ENCODE data around the gene VMP1. TPM values are rescaled to one million over a fixed set of nuclear protein-coding genes. Genes with fewer than 3 reads are reported as not detected.
A peak's percentile ranks its signal among the peaks of the same experiment; 100 is the strongest.
"Not testable (repeated sequence)": the region's sequence is repeated elsewhere in the genome, so short reads cannot be mapped to it uniquely, and the experiment has no call there.

The VMP1 gene
- total and polyA plus RNA-seq, 2 of the 13 experiments (the other 11 are each of a cell fraction or from before 2014, with no cell fraction given) = 186 to 271 TPM

- TF ChIP-seq ZNF800 (CRISPR knock-in tag; IDR thresholded peaks at IDR 0.05) = 0 out of 2 replicates have a peak, but pooled peaks have one; percentile 12
- TF ChIP-seq ZNF318 (CRISPR knock-in tag; IDR thresholded peaks at IDR 0.05) = 0 out of 2 replicates have a peak, but pooled peaks have one; percentile 13
- TF ChIP-seq ZC3H4 (CRISPR knock-in tag; IDR thresholded peaks at IDR 0.05; ENCODE audit: borderline replicate concordance) = peak; percentile 16; the same call in 1 of the 2 replicates
- peak; percentile 48; the same call in 1 of the 2 replicates for TF ChIP-seq KDM5B (CRISPR knock-in tag; IDR thresholded peaks at IDR 0.05; ENCODE audit: borderline replicate concordance)
- TF ChIP-seq SP4 (CRISPR knock-in tag; IDR thresholded peaks at IDR 0.05) = peak; percentile 6; the same call in 1 of the 2 replicates
- TF ChIP-seq FOXC1 (CRISPR knock-in tag; IDR thresholded peaks at IDR 0.05; ENCODE audit: borderline replicate concordance) = 0 out of 2 replicates have a peak, but pooled peaks have one; percentile 11
- TF ChIP-seq ZNF547 (CRISPR knock-in tag; IDR thresholded peaks at IDR 0.05) = 0 out of 2 replicates have a peak, but pooled peaks have one; percentile 28
- 0 out of 2 replicates have a peak, but pooled peaks have one; percentile 18 for TF ChIP-seq ZNF563 (CRISPR knock-in tag; IDR thresholded peaks at IDR 0.05)
- 0 out of 2 replicates have a peak, but pooled peaks have one; percentile 46 for TF ChIP-seq ZNF572 (CRISPR knock-in tag; IDR thresholded peaks at IDR 0.05)
- TF ChIP-seq HNF1B (CRISPR knock-in tag; IDR thresholded peaks at IDR 0.05) = peak; percentile 78; the same call in 1 of the 2 replicates
- 0 out of 2 replicates have a peak, but pooled peaks have one; percentile 8 for TF ChIP-seq ATF1 (CRISPR knock-in tag; IDR thresholded peaks at IDR 0.05)
- 0 out of 2 replicates have a peak, but pooled peaks have one; percentile 12 for TF ChIP-seq ZMYM3 (CRISPR knock-in tag; IDR thresholded peaks at IDR 0.05)
- TF ChIP-seq ZNF784 (CRISPR knock-in tag; IDR thresholded peaks at IDR 0.05; ENCODE audit: borderline replicate concordance) = peak; percentile 75
- peak; percentile 30; the same call in 1 of the 2 replicates for TF ChIP-seq ZNF598 (CRISPR knock-in tag; IDR thresholded peaks at IDR 0.05; ENCODE audit: borderline replicate concordance)
- 0 out of 2 replicates have a peak, but pooled peaks have one; percentile 62 for TF ChIP-seq EED (CRISPR knock-in tag; IDR thresholded peaks at IDR 0.05)
- not testable (repeated sequence) for TF ChIP-seq CBX2 (IDR thresholded peaks at IDR 0.05; ENCODE audit: low read depth, low read length)
- TF ChIP-seq CBX2 (CRISPR knock-in tag; IDR thresholded peaks at IDR 0.05; ENCODE audit: low read depth) = 0 out of 2 replicates have a peak, but pooled peaks have one; percentile 25
Measured at GRCh38 chr17:59852847-59853167, 145.4 kb downstream of the VMP1 start (continued).
